ENCODE data around the gene SH3PXD2B. TPM values are rescaled to one million over a fixed set of nuclear protein-coding genes. Genes with fewer than 3 reads are reported as not detected.
"Not testable (repeated sequence)": the region's sequence is repeated elsewhere in the genome, so short reads cannot be mapped to it uniquely, and the experiment has no call there.

SH3PXD2B gene
- total RNA-seq, 2 donors from 2014 or later: 11.1 to 12.6 TPM

GRCh38 chr5:172413601-172414171 is 40.6 kb downstream of the SH3PXD2B start:
- intact Hi-C loops (cut with DNase I, micrococcal nuclease): no loop called here
- ATAC-seq (no peak), DNase-seq (no peak)

GRCh38 chr5:172412724-172413286 is 41.5 kb downstream of the SH3PXD2B start:
- peak; percentile 21 for ATAC-seq
- peak; percentile 43 to 81 for DNase-seq
- intact Hi-C loops (cut with DNase I, micrococcal nuclease): no loop called here

DNA sequence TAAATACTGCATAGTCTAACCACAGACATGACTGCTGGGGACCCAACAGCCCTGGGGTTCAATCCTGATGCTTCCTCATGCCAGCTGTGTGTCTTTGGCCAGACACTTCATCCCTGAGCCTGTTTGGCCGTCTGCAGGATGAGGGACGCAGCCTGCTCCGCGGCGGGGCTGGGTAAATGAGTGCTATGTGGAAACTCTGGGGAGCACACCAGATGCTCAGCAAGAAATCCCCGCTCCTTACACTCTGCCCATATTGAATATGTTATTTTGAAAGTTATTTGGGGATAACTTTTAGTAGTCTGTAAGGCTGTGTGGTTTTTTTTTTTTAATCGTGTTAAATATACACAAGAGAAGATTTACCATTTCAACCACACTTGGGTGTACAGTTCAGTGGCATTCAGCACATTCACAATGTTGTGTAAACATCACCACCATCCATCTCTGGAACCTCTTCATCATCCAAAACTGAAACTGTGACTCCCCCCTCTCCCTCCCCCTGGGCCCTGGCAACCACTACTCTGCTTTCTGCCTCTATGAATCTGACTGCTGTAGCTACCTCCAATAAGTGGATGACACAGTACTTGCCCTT is 42.7 kb downstream of the SH3PXD2B start:
- no peak for ATAC-seq
- DNase-seq: no peak
- intact Hi-C loops (cut with DNase I, micrococcal nuclease): no loop called here

DNA sequence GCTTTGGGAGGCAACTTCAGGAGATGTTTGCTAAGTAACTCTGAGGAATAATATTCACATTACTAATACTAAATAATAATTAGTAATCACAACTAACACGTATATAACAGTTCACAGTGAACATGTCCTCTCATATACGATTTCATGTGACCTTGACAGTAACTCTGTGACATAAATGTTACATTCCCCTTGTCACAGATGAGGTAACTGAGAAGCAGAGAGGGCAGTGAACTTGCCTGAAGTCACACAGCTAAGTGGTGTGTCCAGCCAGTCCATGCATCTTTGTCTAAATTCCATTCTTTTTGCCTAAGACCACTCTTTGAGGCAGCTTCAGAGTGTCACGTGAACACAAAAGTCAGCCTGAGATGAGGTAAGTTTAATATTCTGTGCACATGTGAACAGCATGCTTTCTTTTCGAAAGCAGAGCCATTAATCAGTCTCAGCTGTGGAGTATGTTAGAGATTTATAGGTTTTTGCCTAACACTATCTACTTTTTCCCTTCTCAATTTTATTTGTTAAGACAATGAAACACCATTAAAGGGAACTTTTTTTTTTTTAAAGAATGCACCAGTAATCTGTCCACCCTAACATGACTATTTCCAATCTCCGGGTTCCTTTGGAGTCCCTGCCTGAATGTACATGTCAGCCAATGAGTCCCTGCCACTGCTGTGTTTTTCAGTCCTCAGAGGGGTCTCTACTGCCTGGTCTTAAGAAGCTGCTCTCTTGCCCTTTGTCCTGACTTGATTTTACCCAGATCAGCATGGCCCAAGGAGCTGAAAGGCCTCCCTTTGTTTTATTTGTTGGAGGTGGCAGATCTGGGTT is 43.5 kb downstream of the SH3PXD2B start:
- ATAC-seq: no peak
- intact Hi-C loops (cut with DNase I, micrococcal nuclease): no loop called here
- no peak for DNase-seq

DNA sequence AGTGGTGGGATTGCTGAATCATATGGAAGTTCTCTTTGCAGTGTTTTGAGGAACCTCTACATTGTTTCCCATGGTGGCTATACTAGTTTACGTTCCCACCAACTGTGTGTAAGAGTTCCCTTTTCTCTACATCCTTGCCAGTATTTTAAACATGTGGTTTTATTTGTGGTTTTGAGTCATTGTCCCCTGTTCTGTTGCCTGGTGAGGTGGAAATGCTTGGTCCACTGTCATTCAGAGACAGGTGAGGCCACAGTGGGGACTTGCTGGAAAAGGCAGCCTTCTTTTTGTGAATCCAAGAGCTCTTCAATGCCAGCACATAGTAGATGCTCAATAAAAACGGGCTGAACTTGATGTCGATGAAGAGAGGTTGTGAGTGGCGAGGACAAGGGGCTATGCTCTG is 44.2 kb downstream of the SH3PXD2B start:
- ATAC-seq: no peak
- intact Hi-C loops (cut with DNase I, micrococcal nuclease): no loop called here

GRCh38 chr5:172409477-172409876 is 44.8 kb downstream of the SH3PXD2B start:
- ATAC-seq: not testable (repeated sequence)
- intact Hi-C loops (cut with DNase I, micrococcal nuclease): loop anchor here in 1 of 2 donors (5.0 kb wide), 1 partner anchor 43 kb away; the partner anchor contains the start of gene SH3PXD2B

More for the DNA sequence above, 44.2 kb downstream of the SH3PXD2B start:
- no peak for DNase-seq

GRCh38 chr5:172407822-172408221 is 46.5 kb downstream of the SH3PXD2B start:
- intact Hi-C loops (cut with DNase I, micrococcal nuclease): loop anchor here in 1 of 2 donors (5.0 kb wide), 1 partner anchor 44 kb away; the partner anchor contains the start of gene SH3PXD2B
- ATAC-seq: no peak
- no peak for DNase-seq

More at GRCh38 chr5:172409477-172409876, 44.8 kb downstream of the SH3PXD2B start:
- DNase-seq: not testable (repeated sequence)

- intact Hi-C loops (cut with DNase I, micrococcal nuclease): loop anchor here in 1 of 2 donors (5.0 kb wide), 1 partner anchor 45 kb away; the partner anchor contains the start of gene SH3PXD2B
- DNase-seq (no peak), ATAC-seq (no peak)
Observed at GRCh38 chr5:172407241-172407691, 47.1 kb downstream of the SH3PXD2B start.

- no peak for ATAC-seq
- intact Hi-C loops (cut with DNase I, micrococcal nuclease): loop anchor here in 1 of 2 donors (5.0 kb wide), 1 partner anchor 47 kb away; the partner anchor contains the start of gene SH3PXD2B
- DNase-seq: no peak
Observed at GRCh38 chr5:172405226-172406107, 48.9 kb downstream of the SH3PXD2B start.

DNA sequence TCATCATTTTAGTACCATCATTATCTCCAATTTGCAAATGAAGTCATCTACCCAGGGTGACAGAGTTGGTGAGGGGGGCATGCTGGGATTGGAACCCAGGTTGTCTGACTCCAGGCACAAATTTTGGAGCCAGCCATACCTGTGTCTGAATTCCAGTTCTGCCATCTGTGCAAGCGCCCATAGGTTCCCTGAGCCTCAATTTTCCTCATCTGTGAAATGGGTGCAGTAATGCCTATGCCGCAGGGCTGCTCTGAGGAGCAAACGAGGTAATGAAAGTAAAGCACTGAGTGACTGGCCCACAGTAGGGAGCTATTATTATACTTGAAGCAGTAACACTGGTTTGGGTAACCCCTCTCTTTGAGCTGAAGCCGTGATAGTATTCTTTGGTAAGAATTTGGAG is 49.6 kb downstream of the SH3PXD2B start:
- intact Hi-C loops (cut with DNase I, micrococcal nuclease): loop anchor here in 1 of 2 donors (5.0 kb wide), 1 partner anchor 48 kb away; the partner anchor contains the start of gene SH3PXD2B
- ATAC-seq (no peak), DNase-seq (no peak)

GRCh38 chr5:172403817-172404216 is 50.5 kb downstream of the SH3PXD2B start:
- ATAC-seq: no peak
- intact Hi-C loops (cut with DNase I, micrococcal nuclease): no loop called here
- no peak for DNase-seq

- intact Hi-C loops (cut with DNase I, micrococcal nuclease): no loop called here
- DNase-seq (peak; percentile 54 to 84), ATAC-seq (no peak)
Observed at GRCh38 chr5:172403189-172403796, 51.0 kb downstream of the SH3PXD2B start.

GRCh38 chr5:172402531-172403188 is 51.7 kb downstream of the SH3PXD2B start:
- intact Hi-C loops (cut with DNase I, micrococcal nuclease): no loop called here
- no peak for ATAC-seq
- no peak for DNase-seq

GRCh38 chr5:172402031-172402430 is 52.3 kb downstream of the SH3PXD2B start:
- DNase-seq; ATAC-seq; intact Hi-C loops (cut with DNase I, micrococcal nuclease): not testable (repeated sequence)

- no peak for ATAC-seq
- DNase-seq: no peak
- intact Hi-C loops (cut with DNase I, micrococcal nuclease): no loop called here
Observed at GRCh38 chr5:172399826-172400225, 54.5 kb downstream of the SH3PXD2B start.

- intact Hi-C loops (cut with DNase I, micrococcal nuclease): no loop called here
- ATAC-seq: no peak
- no peak for DNase-seq
Observed at GRCh38 chr5:172399336-172399735, 55.0 kb downstream of the SH3PXD2B start.

- ATAC-seq; intact Hi-C loops (cut with DNase I, micrococcal nuclease); DNase-seq: not testable (repeated sequence)
Observed at GRCh38 chr5:172398645-172399044, 55.7 kb downstream of the SH3PXD2B start.
